CD14-positive monocyte (primary cell): ENCODE results near the gene RCOR1. TPM values are rescaled to one million over a fixed set of nuclear protein-coding genes. Genes with fewer than 3 reads are reported as not detected.

Experiments used
- DNase-seq, 3 donors: peaks; one replicate each; pipeline ENCODE4 v3.0.0-alpha.2; 2011 to 2022
- H2AFZ ChIP-seq: 2 replicates; pipeline ENCODE4 v1.6.0; 2012; ENCODE audit warnings: mild to moderate bottlenecking, low read depth, low read length, inconsistent platforms; ENCODE audit not compliant: insufficient read depth, poor library complexity, severe bottlenecking
- H3K27ac ChIP-seq, 2 donors: 1 replicate in 1 of 2; 2 replicates in 1 of 2; pipeline ENCODE4 v1.5.1; 2012 to 2013; ENCODE audit warnings: low read length in 2 of 2, control low read depth in 1 of 2, inconsistent platforms in 1 of 2, low read depth in 1 of 2, mild to moderate bottlenecking in 1 of 2
- H3K27me3 ChIP-seq, 2 donors: one replicate each; pipeline versions ENCODE4 v1.6.0 to v1.6.1; 2011 to 2013; ENCODE audit warnings: low read length in 2 of 2; ENCODE audit not compliant: control insufficient read depth in 2 of 2, insufficient read depth in 2 of 2
- H3K36me3 ChIP-seq, 2 donors: replicated peaks in 1 of 2; 1 replicate in 1 of 2; 2 replicates in 1 of 2; pipeline versions ENCODE4 v1.5.1 to v1.6.1; 2012 to 2013; ENCODE audit warnings: low read length in 2 of 2, control low read depth in 1 of 2, inconsistent platforms in 1 of 2, mild to moderate bottlenecking in 1 of 2; ENCODE audit not compliant: insufficient read depth in 2 of 2, control insufficient read depth in 1 of 2
- H3K4me1 ChIP-seq, 2 donors: 1 replicate in 1 of 2; 2 replicates in 1 of 2; pipeline versions ENCODE4 v1.5.1 to v1.6.1; 2012 to 2013; ENCODE audit warnings: low read length in 2 of 2, control low read depth in 1 of 2, inconsistent platforms in 1 of 2, mild to moderate bottlenecking in 1 of 2, moderate library complexity in 1 of 2; ENCODE audit not compliant: insufficient read depth in 2 of 2, control insufficient read depth in 1 of 2
- H3K4me2 ChIP-seq: replicated peaks from 2 replicates; pipeline ENCODE3; 2012; ENCODE audit warnings: low read length, moderate library complexity, mild to moderate bottlenecking; ENCODE audit not compliant: poor library complexity, severe bottlenecking; ENCODE audit errors: extremely low read depth
- H3K4me3 ChIP-seq, 3 experiments: fragments of 200-600 bp in 1 of 3; sonication (generic) in 1 of 3; replicated peaks in 1 of 3; 1 replicate in 2 of 3; 2 replicates in 1 of 3; pipeline ENCODE4 v1.5.1; 2011 to 2013; ENCODE audit warnings: low read length in 3 of 3, mild to moderate bottlenecking in 3 of 3, control low read depth in 2 of 3, low read depth in 2 of 3, inconsistent platforms in 1 of 3, moderate library complexity in 1 of 3
- H3K79me2 ChIP-seq: 2 replicates; pipeline ENCODE4 v1.6.0; 2012; ENCODE audit warnings: mild to moderate bottlenecking, control low read depth, inconsistent platforms, low read length, moderate library complexity; ENCODE audit not compliant: insufficient read depth
- H3K9ac ChIP-seq: 2 replicates; pipeline ENCODE4 v1.6.0; 2017; ENCODE audit warnings: low read length, mild to moderate bottlenecking; ENCODE audit not compliant: insufficient read depth, poor library complexity, severe bottlenecking
- H3K9me3 ChIP-seq, 2 donors: replicated peaks in 1 of 2; 1 replicate in 1 of 2; 2 replicates in 1 of 2; pipeline versions ENCODE4 v1.5.1 to v1.6.1; 2012 to 2013; ENCODE audit warnings: low read length in 2 of 2, control low read depth in 1 of 2; ENCODE audit not compliant: control insufficient read depth in 1 of 2, insufficient read depth in 1 of 2
- H4K20me1 ChIP-seq: 2 replicates; pipeline ENCODE4 v1.6.0; 2012; ENCODE audit warnings: mild to moderate bottlenecking, low read length, control low read depth, moderate library complexity; ENCODE audit not compliant: insufficient read depth
- H3K27ac Mint-ChIP-seq, 7 donors: one replicate each; pipeline ENCODE4 v1.8.0; 2020; ENCODE audit warnings: mild to moderate bottlenecking in 7 of 7, mixed read lengths in 7 of 7, moderate library complexity in 6 of 7, inconsistent platforms in 2 of 7
- H3K27me3 Mint-ChIP-seq, 3 donors: one replicate each; pipeline ENCODE4 v1.8.0; 2021 to 2022; ENCODE audit warnings: low read depth in 3 of 3, mild to moderate bottlenecking in 3 of 3, mixed read lengths in 3 of 3, moderate library complexity in 3 of 3, inconsistent platforms in 1 of 3
- H3K36me3 Mint-ChIP-seq, 2 donors: one replicate each; pipeline ENCODE4 v1.8.0; 2020; ENCODE audit warnings: mixed read lengths in 2 of 2, inconsistent platforms in 1 of 2, mild to moderate bottlenecking in 1 of 2
- H3K4me1 Mint-ChIP-seq: one replicate; pipeline ENCODE4 v1.8.0; 2020; ENCODE audit warnings: mild to moderate bottlenecking, mixed read lengths
- H3K4me3 Mint-ChIP-seq, 2 donors: one replicate each; pipeline ENCODE4 v1.8.0; 2020; ENCODE audit warnings: mild to moderate bottlenecking in 2 of 2, mixed read lengths in 2 of 2, moderate library complexity in 1 of 2
- H3K9me3 Mint-ChIP-seq, 7 donors: one replicate each; pipeline ENCODE4 v1.8.0; 2020 to 2022; ENCODE audit warnings: mixed read lengths in 7 of 7, mild to moderate bottlenecking in 6 of 7, moderate library complexity in 6 of 7, inconsistent platforms in 2 of 7
- CTCF ChIP-seq: fragments of 200-600 bp; IDR thresholded peaks from one replicate; pipeline ENCODE4 v1.8.0; 2022; ENCODE audit warnings: antibody characterized with exemption, mild to moderate bottlenecking
- WGBS: methylation state at CpG from one replicate; pipeline ENCODE4 v1.1.5; 2013; ENCODE audit warnings: missing lambda C conversion rate; ENCODE audit not compliant: insufficient coverage; 5-methylcytosine and 5-hydroxymethylcytosine counted together
- intact Hi-C, 2 donors: fragments of 100-400 bp; cut with micrococcal nuclease; formaldehyde crosslinking; loops; one replicate each; pipeline versions ENCODE4 v1.15.0 to v1.15.1; 2023
- polyA plus RNA-seq, 3 donors: library from polyadenylated mRNA; depleted of rRNA in 1 of 3; unstranded in 2 of 3; stranded (reverse) in 1 of 3; fragments of 300-500 nt in 2 of 3; fragments of >200 nt in 1 of 3; fragmentation: Illumina TruSeq in 2 of 3; gene quantifications; 1 replicate in 2 of 3; 2 replicates in 1 of 3; pipeline ENCODE4 v1.2.3, GENCODE V29; 2012 to 2021

Gene RCOR1
- polyA plus RNA-seq, 3 donors = 2.1 to 36.6 (median 2.3) TPM

DNA sequence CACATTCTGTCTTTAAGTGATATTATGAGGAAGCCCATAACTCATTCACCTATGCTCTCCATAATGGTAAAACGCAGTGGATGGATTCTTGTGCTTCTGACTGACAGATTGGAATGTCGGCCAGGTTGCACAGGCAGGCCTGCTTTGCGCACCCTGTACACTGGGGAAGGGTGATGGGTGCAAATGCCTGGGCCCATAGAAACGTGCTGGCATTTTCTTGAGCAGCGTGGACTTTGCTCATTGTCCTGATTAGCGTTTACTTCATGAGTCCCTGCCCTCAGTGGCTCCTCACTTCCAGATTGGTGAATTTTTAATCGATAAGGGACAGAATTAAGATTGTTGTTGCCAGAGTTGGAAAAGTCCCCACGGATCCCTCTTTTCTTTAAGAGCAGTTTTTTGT is 103.9 kb downstream of the RCOR1 start:
- intact Hi-C loops = loop anchor here (5.0 to 10.0 kb wide), 2 partner anchors 221 to 598 kb away; no protein-coding TSS in a partner anchor
- H3K79me2 ChIP-seq = peaks cover 100% of the 10 kb centered on the region
- no peak overlapping the region for H3K9ac ChIP-seq
- Mint-ChIP-seq H3K4me1 (peaks cover 12% of the 10 kb centered on the region), H3K27ac (peak overlapping the region in 2 of 7 donors; percentile 12 to 47), H3K9me3 (peaks cover 0 to 4% (median 0%) of the 10 kb centered on the region in 7 donors), H3K36me3 (peaks cover 8 to 26% of the 10 kb centered on the region in 2 donors), H3K4me3 (no peak overlapping the region), H3K27me3 (peaks cover 0 to 1% (median 0%) of the 10 kb centered on the region in 3 donors)
- H2AFZ ChIP-seq = no peak overlapping the region
- no peak for TF ChIP-seq CTCF
- H3K27me3 ChIP-seq = no peaks in the 10 kb centered on the region
- H3K36me3 ChIP-seq = peaks cover 3 to 26% of the 10 kb centered on the region in 2 donors
- H3K4me3 ChIP-seq = no peak overlapping the region
- DNase-seq = no peak
- no peak overlapping the region for H3K4me2 ChIP-seq
- 92% methylated on average over 4 of the region's 8 CpGs for WGBS
- no peaks in the 10 kb centered on the region for H3K4me1 ChIP-seq
- no peak overlapping the region for H3K27ac ChIP-seq
- no peaks in the 10 kb centered on the region for H3K9me3 ChIP-seq
- H4K20me1 ChIP-seq = peaks cover 100% of the 10 kb centered on the region

GRCh38 chr14:102696856-102697495 is 104.5 kb downstream of the RCOR1 start:
- Mint-ChIP-seq H3K4me1 (peaks cover 12% of the 10 kb centered on the region), H3K36me3 (peaks cover 12 to 32% of the 10 kb centered on the region in 2 donors), H3K27me3 (peaks cover 0 to 1% (median 0%) of the 10 kb centered on the region in 3 donors), H3K27ac (peak overlapping the region in 1 of 7 donors; percentile 0), H3K9me3 (peaks cover 0 to 4% (median 2%) of the 10 kb centered on the region in 7 donors), H3K4me3 (no peak overlapping the region)
- no peak overlapping the region for H2AFZ ChIP-seq
- WGBS = 40% methylated on average over 1 of the region's 3 CpGs
- H3K4me3 ChIP-seq = no peak overlapping the region
- peaks cover 100% of the 10 kb centered on the region for H3K79me2 ChIP-seq
- intact Hi-C loops = loop anchor here (5.0 to 10.0 kb wide), 2 partner anchors 220 to 598 kb away; no protein-coding TSS in a partner anchor
- TF ChIP-seq CTCF = no peak
- H3K9me3 ChIP-seq = no peaks in the 10 kb centered on the region
- H3K27me3 ChIP-seq = no peaks in the 10 kb centered on the region
- no peak overlapping the region for H3K4me2 ChIP-seq
- H3K9ac ChIP-seq = no peak overlapping the region
- no peaks in the 10 kb centered on the region for H3K4me1 ChIP-seq
- peaks cover 10 to 33% of the 10 kb centered on the region in 2 donors for H3K36me3 ChIP-seq
- no peak overlapping the region for H3K27ac ChIP-seq
- no peak for DNase-seq
- H4K20me1 ChIP-seq = peaks cover 100% of the 10 kb centered on the region
